OCI-M1 (cell line): ENCODE data around the gene KBTBD12.
"Not testable (repeated sequence)": the region's sequence is repeated elsewhere in the genome, so short reads cannot be mapped to it uniquely, and the experiment has no call there.

Source experiments
- DNase-seq: peaks from one replicate; lab custom pipeline; 2025; lab: John Stamatoyannopoulos, UW

KBTBD12 gene

DNA sequence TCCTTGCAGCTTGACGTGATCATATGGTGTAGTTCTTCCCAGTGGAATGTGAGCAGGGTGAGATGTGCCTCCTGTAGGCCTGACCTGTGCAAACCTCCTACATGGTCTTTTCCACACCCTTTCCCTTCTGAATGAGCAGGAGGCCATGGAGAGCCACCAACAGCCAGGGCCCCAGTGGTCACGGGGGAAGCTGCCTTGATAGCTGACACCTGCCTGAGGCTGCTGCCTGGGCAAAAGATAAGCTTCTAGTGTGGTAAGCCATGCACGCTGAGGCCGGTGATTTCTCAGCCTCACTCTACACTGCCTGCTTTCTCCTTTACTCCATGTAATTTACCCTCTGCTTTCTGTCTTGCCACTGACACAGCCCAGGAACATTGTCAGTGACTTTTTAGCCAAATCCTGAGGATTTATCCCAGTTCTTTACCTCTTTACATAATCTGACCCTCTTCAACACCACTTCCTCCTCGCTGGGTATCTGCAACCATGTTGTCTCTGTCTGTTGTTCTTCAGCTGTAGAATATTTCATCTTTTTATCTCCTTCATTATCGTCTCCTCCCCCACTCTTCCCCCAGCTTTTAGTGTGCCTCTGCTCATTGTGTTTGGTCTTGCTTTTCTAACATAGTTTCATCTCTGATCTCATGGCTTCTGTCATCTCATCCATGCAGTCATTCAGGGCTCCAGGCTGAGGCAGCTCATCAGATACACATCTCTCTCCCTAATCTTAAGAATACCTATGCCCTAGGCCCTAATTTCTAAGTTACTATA, 11.2 kb upstream of the KBTBD12 start:
- DNase-seq, result peak; percentile 95

DNA sequence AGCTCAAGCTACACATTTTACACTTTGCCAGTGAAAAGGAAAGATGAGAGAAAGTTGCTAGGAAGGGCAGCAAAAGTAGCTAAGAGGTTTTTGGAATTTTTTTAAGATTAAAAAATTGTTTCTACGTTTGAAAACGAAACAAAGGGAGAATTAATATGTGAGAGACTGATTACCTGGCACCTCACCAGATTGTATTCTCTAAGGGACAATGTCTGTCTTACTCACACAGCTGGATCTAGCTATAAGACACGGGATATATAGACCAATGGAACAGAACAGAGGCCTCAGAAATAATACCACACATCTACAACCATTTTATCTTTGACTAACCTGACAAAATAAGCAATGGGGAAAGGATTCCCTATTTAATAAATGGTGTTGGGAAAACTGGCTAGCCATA, 9.5 kb upstream of the KBTBD12 start:
- DNase-seq, result no peak

DNA sequence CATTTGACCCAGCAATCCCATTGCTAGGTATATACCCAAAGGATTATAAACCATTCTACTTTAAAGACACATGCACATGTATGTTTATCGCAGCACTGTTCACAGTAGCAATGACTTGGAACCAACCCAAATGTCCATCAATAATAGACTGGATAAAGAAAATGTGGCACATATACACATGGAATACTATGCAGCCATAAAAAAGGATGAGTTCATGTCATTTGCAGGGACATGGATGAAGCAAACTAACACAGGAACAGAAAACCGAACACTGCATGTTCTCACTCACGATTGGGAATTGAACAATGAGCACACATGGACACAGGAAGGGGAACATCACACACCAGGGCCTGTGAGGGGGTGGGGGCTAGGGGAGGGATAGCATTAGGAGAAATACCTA, 8.4 kb upstream of the KBTBD12 start:
- not testable (repeated sequence) for DNase-seq

DNA sequence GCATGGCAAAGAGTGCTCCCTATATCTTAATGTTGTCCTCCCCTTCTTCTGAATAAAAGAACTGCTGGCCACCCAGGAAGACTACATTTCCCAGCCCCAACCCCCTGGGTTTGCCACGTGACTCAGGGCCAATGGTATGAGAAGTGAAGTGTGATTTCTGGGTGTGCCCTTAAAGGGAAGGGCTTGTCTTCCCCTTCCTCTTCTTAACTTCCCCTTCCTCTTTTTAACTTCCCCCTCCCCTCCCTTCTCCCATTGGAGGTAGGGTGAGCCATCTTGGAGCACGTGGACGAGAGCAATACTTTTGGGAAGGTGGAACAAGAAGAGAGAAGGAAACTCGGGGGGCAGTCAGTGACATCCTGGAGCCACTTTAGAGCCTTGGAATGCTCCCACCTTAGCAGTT, 6.8 kb upstream of the KBTBD12 start:
- peak; percentile 85 for DNase-seq

DNA sequence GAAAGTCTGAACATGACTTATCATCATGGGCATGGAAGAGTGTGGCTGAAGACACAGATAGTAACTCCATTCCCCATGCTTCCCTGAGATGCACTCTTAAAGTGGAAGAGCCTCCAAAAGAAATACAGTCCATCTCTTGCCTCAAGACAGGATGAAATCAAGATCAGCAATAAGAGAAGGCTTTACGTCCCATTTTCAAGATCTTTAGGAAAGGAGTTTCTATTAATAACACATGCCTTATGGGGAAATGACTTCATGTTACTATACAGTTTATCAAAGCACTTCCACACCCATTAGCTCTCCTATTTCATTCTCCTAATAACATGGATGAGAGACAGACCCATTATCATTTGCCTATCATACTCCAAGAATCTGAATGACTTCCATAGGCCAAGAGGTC, 6.1 kb upstream of the KBTBD12 start:
- DNase-seq, result no peak

DNA sequence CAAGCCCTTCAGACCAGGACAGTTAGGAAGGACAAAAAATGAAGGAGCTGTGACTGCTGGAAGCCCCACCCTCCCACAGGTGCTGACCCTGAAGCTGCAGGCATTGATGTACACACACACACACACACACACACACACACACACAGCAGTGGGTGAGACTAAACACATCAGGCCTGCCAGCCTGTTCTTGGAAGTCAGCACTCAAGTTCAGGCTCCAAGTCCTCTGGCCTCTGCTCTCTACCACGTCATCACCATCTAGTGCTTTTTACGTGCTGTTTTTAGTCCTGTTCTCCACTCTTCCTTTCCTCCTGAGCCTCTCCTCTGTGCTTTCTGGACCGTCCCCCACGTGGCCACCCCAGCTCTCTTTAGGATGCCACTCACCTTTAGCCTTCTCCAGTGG, 5.4 kb upstream of the KBTBD12 start:
- DNase-seq, result no peak

DNA sequence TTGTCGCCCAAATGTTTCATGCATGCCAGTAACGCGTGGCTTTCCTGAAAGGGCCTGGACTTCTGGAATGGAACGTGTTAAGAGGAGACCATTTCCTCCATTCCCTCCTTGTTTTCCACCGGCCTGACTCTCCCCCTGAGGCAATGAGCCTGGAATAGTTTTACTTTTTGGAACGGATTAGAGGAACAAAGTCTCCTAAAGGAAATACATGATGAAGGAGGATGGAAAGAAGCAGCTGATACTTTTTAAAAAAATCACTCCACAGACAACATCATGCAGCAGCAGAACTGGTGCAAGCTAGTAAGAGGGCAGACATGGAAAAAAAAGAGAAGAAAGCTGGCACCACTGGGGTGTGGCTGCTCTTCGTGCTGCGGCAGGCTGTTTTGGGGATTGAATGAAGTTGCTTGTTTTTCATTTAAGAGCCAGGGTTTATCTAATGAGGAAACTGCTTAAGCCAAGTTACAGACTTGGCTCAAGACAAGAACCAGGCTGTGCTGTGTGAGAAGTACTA, 3.6 kb upstream of the KBTBD12 start:
- peak; percentile 26 for DNase-seq

DNA sequence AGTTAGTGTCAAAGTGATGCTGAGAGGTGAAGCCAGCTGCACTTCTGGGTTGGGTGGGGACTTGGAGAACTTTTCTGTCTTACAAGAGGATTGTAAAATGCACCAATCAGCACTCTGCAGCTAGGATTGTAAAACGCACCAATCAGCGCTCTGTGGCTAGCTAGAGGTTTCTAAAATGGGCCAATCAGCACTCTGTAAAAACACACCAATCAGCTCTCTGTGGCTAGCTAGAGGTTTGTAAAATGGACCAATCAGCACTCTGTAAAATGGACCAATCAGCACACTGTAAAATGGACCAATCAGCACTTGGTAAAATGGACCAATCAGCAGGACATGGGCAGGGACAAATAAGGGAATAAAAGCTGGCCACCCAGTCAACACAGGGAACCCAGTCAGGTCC, 1.2 kb upstream of the KBTBD12 start:
- DNase-seq, result not testable (repeated sequence)

DNA sequence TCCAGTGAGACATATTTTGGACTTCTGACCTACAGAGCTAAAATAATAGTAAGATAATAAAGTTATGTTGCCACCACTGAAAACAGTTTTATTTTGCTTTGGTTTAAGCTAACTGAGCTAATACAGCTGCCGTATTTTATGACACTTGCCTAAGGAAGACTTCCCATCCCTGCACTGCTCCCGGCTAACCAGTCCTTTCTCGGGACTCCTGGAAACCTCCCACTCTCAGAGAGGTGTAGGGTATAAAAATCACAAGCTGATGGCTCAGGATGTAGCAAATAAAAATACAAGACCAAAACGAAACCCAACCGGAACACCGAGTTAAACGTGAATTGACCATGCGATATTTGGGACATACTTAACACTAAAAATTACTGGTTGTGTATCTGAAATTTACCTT, 448 bp upstream of the KBTBD12 start:
- no peak for DNase-seq

DNA sequence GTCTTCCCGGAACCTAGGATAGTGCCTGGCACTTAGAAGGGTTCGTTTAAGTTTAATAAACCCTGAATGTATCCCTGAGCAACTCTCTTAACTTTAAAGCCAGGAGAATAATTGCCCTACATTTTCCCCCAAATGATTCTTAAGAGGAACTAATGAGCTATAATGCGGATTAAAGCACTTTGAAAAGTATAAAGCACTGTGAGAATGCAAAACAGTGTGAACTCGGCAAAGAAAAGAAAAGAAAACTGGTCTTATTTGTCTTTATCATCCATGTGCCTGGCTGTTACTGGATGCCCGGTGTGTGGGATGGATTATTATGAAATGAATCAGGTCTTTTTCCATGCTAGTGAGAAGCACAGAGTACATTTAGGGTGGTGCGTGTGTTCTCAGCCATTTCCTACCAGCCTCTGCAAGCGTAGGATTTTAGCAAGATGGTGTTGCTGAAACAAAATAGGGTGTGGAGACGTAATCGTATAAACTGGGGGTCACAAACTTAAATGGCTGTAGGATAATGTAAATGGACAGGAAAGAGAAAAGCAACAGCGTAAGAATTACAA, 983 bp downstream of the KBTBD12 start:
- no peak for DNase-seq

DNA sequence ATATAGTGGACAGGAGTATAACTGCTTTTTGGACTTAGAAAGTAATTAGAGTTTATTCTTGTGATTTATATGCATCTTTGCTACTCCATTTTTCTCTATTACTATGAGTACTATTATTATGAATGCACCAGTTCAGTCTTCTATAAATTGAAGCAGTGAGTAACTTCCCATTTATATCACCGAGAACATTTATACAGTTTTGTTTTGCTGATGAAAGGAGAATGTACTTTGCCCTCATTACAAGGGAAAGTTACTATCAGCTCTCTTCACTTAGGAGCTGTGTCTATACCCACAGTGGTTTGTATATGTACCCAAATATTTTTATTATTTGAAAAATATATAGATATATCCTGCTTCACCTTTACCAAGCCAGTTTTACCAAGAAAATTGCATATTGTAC, 5.7 kb downstream of the KBTBD12 start:
- DNase-seq, result no peak

DNA sequence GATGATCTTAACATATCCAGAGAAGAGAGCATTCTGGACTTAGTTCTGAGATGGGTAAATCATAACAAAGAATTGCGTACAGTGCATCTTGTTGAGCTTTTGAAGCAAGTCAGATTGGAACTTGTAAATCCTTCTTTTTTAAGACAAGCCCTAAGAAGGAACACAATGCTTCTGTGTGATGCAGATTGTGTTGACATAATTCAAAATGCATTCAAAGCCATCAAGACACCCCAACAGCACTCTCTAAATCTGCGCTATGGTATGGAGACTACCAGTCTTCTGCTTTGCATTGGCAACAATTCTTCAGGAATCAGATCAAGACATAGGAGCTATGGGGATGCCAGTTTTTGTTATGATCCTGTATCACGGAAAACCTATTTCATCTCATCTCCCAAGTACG, 8.6 kb downstream of the KBTBD12 start:
- DNase-seq, result no peak

DNA sequence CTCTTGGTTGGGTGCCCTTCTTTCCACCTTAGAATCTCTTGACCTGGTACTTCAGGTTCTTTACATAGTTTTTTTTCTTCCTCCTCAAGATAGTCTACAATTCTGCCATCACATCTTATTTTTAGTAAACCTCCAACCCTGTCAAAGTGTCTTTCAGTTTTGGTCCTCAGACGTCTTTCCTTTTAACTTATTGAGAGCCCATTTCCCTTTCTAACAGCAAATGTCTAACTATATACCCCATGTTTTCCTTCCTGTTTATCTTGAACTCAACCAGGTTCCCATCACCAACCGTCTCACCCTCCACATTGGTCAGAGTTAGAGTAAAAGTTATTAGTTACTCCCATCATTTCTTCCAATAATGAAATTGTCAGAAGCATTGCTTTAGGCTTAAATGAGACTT, 10.4 kb downstream of the KBTBD12 start:
- DNase-seq, result no peak

DNA sequence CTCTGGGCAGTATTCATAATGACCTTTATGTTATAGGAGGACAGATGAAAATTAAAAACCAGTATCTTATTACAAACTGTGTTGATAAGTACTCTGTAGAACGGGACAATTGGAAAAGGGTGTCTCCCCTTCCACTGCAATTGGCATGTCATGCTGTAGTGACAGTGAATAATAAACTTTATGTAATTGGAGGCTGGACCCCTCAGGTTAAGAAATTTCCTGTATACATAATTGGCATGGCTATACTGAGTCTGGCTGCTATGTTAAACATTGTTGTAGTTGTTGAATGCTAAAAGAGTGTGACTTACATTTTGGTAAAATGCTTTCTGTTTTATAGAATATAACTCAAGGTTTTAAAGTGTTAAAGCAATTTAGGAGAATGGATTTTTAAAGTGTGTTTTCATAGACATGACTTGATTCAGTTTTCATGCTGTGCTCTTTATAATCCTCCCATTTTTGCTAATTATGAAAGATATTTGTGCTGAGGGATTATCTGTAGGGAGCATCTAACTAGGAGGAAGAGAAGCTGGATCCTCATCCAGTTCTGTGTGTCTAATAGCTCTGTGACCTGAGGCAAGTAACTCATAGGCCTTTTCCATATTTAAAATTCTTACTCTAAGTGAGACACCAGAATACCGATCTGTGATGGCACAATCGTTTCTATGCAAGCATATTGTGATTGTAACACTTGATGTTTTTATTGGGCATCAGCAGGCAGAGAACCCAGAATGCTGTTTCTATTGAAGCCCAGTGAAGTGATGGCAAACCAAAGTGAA, 13.0 kb downstream of the KBTBD12 start:
- DNase-seq, result no peak

DNA sequence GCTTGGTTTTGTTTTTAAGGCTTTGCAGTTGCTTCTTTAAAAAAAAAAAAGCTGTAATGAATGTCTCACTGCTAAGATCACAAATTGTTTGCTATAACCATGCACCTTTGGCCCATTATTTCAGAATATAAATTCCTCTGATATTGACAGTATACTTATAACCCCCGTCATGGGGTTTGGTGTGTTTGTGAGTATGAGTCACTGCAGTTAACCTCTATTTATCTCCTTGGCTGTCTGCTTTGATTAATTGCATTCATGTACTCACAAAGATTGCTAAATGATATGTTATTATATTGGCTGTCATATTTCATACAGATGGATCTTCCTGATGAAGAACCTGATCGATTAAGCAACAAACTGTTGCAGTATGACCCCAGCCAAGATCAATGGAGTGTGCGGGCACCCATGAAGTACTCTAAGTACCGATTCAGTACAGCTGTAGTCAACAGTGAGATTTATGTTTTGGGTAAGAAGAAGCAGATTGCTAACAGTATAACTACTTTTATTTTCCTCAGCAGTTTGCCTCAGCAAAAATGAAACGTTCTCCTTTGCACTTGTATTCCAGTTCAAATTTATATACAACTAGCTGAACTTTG, 14.9 kb downstream of the KBTBD12 start:
- DNase-seq, result no peak

DNA sequence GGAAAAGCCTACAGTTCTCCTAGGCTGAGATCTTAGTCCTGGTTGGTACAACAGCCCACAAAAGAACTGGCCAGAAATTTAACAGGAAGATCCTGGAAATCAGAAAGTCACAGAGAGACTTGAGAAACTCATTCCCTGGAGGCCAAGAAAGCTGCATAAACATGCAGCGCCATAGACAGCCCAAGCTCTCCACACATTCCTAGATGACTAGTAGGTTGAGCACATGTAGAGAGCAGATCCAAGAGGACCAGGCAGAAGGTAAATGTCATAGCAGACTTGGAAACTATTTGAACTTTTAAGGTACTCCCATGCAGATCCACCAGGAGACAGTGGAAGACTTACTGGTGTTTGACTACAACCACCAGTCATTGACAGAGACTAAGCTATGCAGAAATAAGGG, 18.4 kb downstream of the KBTBD12 start:
- no peak for DNase-seq

DNA sequence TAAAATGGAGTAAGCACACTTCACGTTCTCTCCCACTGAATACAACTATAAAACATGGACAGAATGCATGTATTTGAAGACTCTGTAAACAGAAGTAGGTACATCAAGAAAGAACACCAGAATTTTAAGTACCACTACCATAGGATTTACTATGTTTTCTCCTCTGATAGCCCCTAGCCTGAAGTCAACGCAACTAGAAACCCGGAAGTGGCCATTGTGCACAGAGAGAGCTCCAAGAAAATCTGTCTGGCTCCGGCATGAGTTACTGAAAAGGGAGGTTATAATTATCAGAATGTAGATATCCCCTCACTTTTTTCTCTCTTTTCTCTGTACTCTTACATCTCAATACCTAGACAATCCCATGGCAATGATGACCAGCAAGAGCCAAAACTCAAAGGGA, 23.8 kb downstream of the KBTBD12 start:
- DNase-seq, result no peak

DNA sequence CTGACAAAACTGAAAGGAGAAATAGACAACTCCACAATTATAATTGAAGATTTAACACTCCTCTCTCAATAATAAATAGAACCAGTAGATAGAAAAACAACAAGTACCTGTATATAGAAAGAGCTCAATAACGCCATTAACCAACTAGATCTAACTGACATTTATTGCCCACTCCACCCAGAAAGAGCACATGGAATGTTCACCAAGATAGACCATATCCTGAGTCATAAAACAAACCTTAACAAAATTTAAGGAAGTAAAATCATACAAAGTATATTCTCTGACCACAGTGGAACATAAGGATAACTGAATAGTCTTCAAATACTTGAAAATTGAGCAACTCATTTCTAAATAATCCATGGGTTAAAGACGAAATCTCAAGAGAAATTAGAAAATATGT, 25.1 kb downstream of the KBTBD12 start:
- peak; percentile 25 for DNase-seq

DNA sequence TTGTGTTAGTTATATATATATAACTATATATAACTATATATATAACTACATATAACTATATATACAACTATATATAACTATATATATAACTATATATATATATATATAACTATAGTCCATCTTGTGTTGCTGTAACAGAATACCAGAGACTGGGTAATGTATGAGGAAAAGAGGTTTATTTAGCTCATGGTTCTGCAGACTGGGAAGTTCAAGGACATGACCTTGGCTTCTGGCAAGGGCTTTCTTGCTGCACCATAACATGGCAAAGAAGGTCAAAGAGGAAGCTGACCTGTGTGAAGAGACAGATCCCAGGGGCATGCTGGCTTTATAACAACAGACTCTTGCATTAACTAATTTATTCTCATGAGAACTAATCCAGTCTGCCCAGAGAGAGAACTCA, 27.6 kb downstream of the KBTBD12 start:
- peak; percentile 11 for DNase-seq

DNA sequence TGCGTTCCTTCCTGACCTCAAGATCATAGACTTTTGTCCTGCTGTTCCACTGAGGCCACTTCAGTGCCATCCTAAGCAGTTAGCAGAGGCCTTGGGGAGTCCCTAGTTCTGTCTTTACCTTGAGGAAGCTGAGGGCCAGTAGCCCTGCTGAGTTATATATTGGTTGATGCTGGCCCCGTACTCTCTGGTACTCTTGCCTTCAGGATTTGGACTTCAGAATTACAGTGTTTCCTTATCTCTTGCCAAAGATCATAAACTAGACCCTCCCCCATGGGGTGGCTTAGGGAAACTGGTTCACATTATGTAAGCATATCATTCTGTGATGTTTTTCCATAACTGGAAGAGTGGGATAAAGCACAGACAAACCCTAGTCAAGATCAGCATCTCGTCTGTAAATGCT, 33.2 kb downstream of the KBTBD12 start:
- no peak for DNase-seq

DNA sequence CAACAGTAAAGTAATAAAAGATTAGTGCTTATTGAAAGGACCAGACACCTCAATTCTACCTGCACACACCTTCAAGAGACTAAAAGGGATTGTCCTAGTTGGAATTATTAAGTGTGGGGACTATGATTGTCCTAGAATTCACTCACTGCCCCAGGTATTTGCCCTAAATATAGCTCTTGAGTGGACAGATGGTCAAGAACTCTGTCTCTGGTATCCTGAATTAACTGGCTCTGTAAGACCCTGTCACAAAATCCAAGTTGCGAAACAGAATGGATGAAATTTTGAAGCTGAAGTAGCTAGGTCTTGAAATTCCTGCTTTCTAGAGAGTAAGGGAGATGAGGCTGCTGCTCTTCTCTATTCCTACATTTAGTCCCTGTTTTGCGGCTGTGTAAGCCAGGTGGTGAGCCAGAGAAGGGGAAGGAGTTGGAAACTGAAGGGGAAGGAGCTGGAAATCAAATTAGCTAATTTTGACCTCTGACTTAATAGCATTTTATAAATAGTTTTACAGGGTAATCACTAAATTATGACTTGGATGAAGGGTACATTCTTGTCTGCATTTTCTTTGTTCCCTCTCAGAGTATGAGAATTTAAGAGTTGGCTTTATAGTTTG, 34.5 kb downstream of the KBTBD12 start:
- no peak for DNase-seq

DNA sequence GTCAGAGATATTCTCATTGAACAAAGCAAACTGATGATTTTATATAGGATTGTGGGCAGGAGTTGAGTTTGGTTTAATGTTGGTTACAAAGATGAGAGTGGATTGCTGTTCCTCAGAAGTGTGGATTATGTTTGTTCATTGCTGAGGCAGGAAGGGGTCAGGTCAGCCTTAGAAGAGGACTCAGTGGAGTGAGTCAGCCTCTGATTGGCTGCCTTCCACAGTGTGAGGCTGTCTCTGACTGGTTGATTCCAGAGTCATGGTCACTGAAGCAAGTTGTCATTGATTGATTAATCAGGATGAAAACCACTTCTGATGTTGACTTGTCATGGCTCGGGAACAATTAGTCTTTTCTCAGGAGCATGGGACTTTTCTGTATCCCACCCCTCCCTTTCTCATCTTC, 36.2 kb downstream of the KBTBD12 start:
- DNase-seq, result no peak
